Fibroblast of skin of abdomen (primary cell): Measurements from ENCODE around the gene C4orf36.
A peak's percentile ranks its signal among the peaks of the same experiment; 100 is the strongest.

Experiments used
- DNase-seq: peaks from one replicate; pipeline ENCODE4 v3.0.0-alpha.2; 2013

Gene C4orf36

GRCh38 chr4:86855572-86855971 is 36.6 kb downstream of the C4orf36 start:
- DNase-seq = peak; percentile 62

- no peak for DNase-seq
Observed at GRCh38 chr4:86853209-86853608, 39.0 kb downstream of the C4orf36 start.

- no peak for DNase-seq
Observed at GRCh38 chr4:86848732-86849619, 43.2 kb downstream of the C4orf36 start, which contains the start of gene SLC10A6. Gene SLC10A6 (minus strand): TSS chr4:86849384. CDS start chr4:86849115, 269 bp downstream.

GRCh38 chr4:86848136-86848535 is 44.1 kb downstream of the C4orf36 start:
- DNase-seq = peak; percentile 53

GRCh38 chr4:86847571-86847970 is 44.7 kb downstream of the C4orf36 start:
- DNase-seq = no peak

GRCh38 chr4:86846921-86847320 is 45.3 kb downstream of the C4orf36 start:
- DNase-seq = peak; percentile 33

- no peak for DNase-seq
Observed at GRCh38 chr4:86845593-86845992, 46.6 kb downstream of the C4orf36 start.

GRCh38 chr4:86841309-86841708 is 50.9 kb downstream of the C4orf36 start:
- no peak for DNase-seq

- DNase-seq = peak; percentile 28
Observed at GRCh38 chr4:86840858-86841257, 51.4 kb downstream of the C4orf36 start.

GRCh38 chr4:86837691-86838503 is 54.3 kb downstream of the C4orf36 start:
- DNase-seq = no peak

- no peak for DNase-seq
Observed at GRCh38 chr4:86835677-86836076, 56.5 kb downstream of the C4orf36 start.

GRCh38 chr4:86834901-86835300 is 57.3 kb downstream of the C4orf36 start:
- DNase-seq = peak; percentile 78

- no peak for DNase-seq
Observed at GRCh38 chr4:86833615-86834014, 58.6 kb downstream of the C4orf36 start.

GRCh38 chr4:86831262-86832130 is 60.7 kb downstream of the C4orf36 start:
- DNase-seq = peak; percentile 86
